ENCODE results near the gene APLP2. TPM values are rescaled to one million over a fixed set of nuclear protein-coding genes. Genes with fewer than 3 reads are reported as not detected.

APLP2 gene
- total and polyA plus RNA-seq, 2 of the 13 experiments (the other 11 are each of a cell fraction or from before 2014, with no cell fraction given) = 315 to 594 TPM

- intact Hi-C loops (cut with micrococcal nuclease; ENCODE audit: unreplicated experiment) = no loop called here
- peak overlapping the region; percentile 37 for H3K4me2 ChIP-seq (ENCODE audit: low read depth, low read length)
- H4K20me1 ChIP-seq (ENCODE audit: insufficient read depth, low read length) = no peaks in the 10 kb centered on the region
- no TSS peak for BruUV-seq (replicated peaks)
- no peak overlapping the region for H3K27ac ChIP-seq (ENCODE audit: extremely low read length, insufficient read depth, low read length)
- no peak overlapping the region for H3K9ac ChIP-seq (ENCODE audit: insufficient read depth, low read depth, low read length)
- no peaks in the 10 kb centered on the region for H3K27me3 ChIP-seq (ENCODE audit: control insufficient read depth in 1 of 2, insufficient read depth in 2 of 2, low read length in 2 of 2)
- H3K9me3 ChIP-seq (ENCODE audit: low read length) = no peaks in the 10 kb centered on the region
- 51% methylated on average over 4 of the region's 4 CpGs for WGBS (ENCODE audit: low lambda C conversion rate)
- H3K79me2 ChIP-seq (ENCODE audit: insufficient read depth, low read length) = no peaks in the 10 kb centered on the region
- CTCF ChIA-PET (ENCODE audit: low intra/inter-chr PET ratio, low total read pairs) = no interaction called here
- H3K4me3 ChIP-seq (replicated peaks in 1 of 3; ENCODE audit: insufficient read depth in 1 of 3, low read depth in 2 of 3, low read length in 3 of 3) = no peak overlapping the region
- no peaks in the 10 kb centered on the region for H3K36me3 ChIP-seq (replicated peaks in 1 of 2; ENCODE audit: control insufficient read depth in 1 of 2, insufficient read depth in 2 of 2, low read length in 2 of 2)
- H2AFZ ChIP-seq (ENCODE audit: low read length) = no peak overlapping the region
- TF ChIP-seq FOSL2 (CRISPR knock-in tag; IDR thresholded peaks at IDR 0.05) (peak; percentile 35; the same call in 1 of the 2 replicates), ZNF274 (CRISPR knock-in tag; IDR thresholded peaks at IDR 0.05) (no peak)
- in situ Hi-C loops (cut with HindIII; ENCODE audit: extremely low pct_ligation_motif_present, low pct_unique_long_range_greater_than_20kb) = no loop called here
- DNase-seq (ENCODE audit: low spot score) = peak; percentile 33
- ATAC-seq = no peak; the same call in 2 of the 3 replicates
- no peak for FAIRE-seq
- POLR2A ChIA-PET = no interaction called here
- peaks cover 45% of the 10 kb centered on the region for H3K4me1 ChIP-seq (ENCODE audit: insufficient read depth, low read length)
These were observed 96.7 kb downstream of the APLP2 start for GRCh38 chr11:130166457-130166784.

GRCh38 chr11:130167146-130167545, 97.5 kb downstream of the APLP2 start:
- BruUV-seq (replicated peaks) = no TSS peak
- Histone ChIP-seq H2AFZ (ENCODE audit: low read length) (no peak overlapping the region), H3K9ac (ENCODE audit: insufficient read depth, low read depth, low read length) (no peak overlapping the region), H3K36me3 (replicated peaks in 1 of 2; ENCODE audit: control insufficient read depth in 1 of 2, insufficient read depth in 2 of 2, low read length in 2 of 2) (no peaks in the 10 kb centered on the region), H3K4me2 (ENCODE audit: low read depth, low read length) (no peak overlapping the region), H3K9me3 (ENCODE audit: low read length) (no peaks in the 10 kb centered on the region), H4K20me1 (ENCODE audit: insufficient read depth, low read length) (no peaks in the 10 kb centered on the region), H3K27ac (ENCODE audit: extremely low read length, insufficient read depth, low read length) (no peak overlapping the region), H3K27me3 (ENCODE audit: control insufficient read depth in 1 of 2, insufficient read depth in 2 of 2, low read length in 2 of 2) (no peaks in the 10 kb centered on the region), H3K79me2 (ENCODE audit: insufficient read depth, low read length) (no peaks in the 10 kb centered on the region), H3K4me3 (replicated peaks in 1 of 3; ENCODE audit: insufficient read depth in 1 of 3, low read depth in 2 of 3, low read length in 3 of 3) (no peak overlapping the region), H3K4me1 (ENCODE audit: insufficient read depth, low read length) (peaks cover 45% of the 10 kb centered on the region)
- intact Hi-C loops (cut with micrococcal nuclease; ENCODE audit: unreplicated experiment) = no loop called here
- in situ Hi-C loops (cut with HindIII; ENCODE audit: extremely low pct_ligation_motif_present, low pct_unique_long_range_greater_than_20kb) = no loop called here
- ChIA-PET POLR2A (no interaction called here), CTCF (ENCODE audit: low intra/inter-chr PET ratio, low total read pairs) (no interaction called here)
- FAIRE-seq = no peak
- no peak for DNase-seq (ENCODE audit: low spot score)
- WGBS (ENCODE audit: low lambda C conversion rate) = 83% methylated on average over 3 of the region's 3 CpGs
- no peak for ATAC-seq
- TF ChIP-seq USF2 (IDR thresholded peaks at IDR 0.05; ENCODE audit: low read depth, low read length) = no peak
- TF ChIP-seq USF2 (CRISPR knock-in tag; IDR thresholded peaks at IDR 0.05; ENCODE audit: borderline replicate concordance) = no peak
- no peak for TF ChIP-seq HIC2 (CRISPR knock-in tag; IDR thresholded peaks at IDR 0.05; ENCODE audit: low read depth)
- no peak for TF ChIP-seq ZBTB34 (CRISPR knock-in tag; IDR thresholded peaks at IDR 0.05)
- TF ChIP-seq IRX3 (CRISPR knock-in tag; IDR thresholded peaks at IDR 0.05; ENCODE audit: borderline replicate concordance, low read depth) = no peak
- no peak for TF ChIP-seq SIN3B (IDR thresholded peaks at IDR 0.05; ENCODE audit: low read length)
- TF ChIP-seq NFYB (CRISPR knock-in tag; IDR thresholded peaks at IDR 0.05) = no peak
- no peak for TF ChIP-seq KDM6A (CRISPR knock-in tag; IDR thresholded peaks at IDR 0.05; ENCODE audit: low read depth)
- TF ChIP-seq KDM3A (CRISPR knock-in tag; IDR thresholded peaks at IDR 0.05; ENCODE audit: low read depth) = no peak
- no peak for TF ChIP-seq ZNF670 (CRISPR knock-in tag; IDR thresholded peaks at IDR 0.05; ENCODE audit: borderline replicate concordance)
- no peak for TF ChIP-seq ZSCAN31 (CRISPR knock-in tag; IDR thresholded peaks at IDR 0.05; ENCODE audit: low read depth)
- no peak for TF ChIP-seq BATF2 (CRISPR knock-in tag; IDR thresholded peaks at IDR 0.05)
- no peak for TF ChIP-seq ZNF224 (CRISPR knock-in tag; IDR thresholded peaks at IDR 0.05)

All from HepG2 (cell line).